Measurements from ENCODE around the gene PDE10A.

- no peak for TF ChIP-seq CTCF (IDR thresholded peaks at IDR 0.05)
- TF ChIP-seq POLR2A (IDR thresholded peaks at IDR 0.05), result no peak
These were observed 194.5 kb downstream of the PDE10A start for GRCh38 chr6:165468340-165469235.
